Spleen (tissue), 11 donors: Measurements from ENCODE around the gene DNAJC16. TPM values are rescaled to one million over a fixed set of nuclear protein-coding genes. Genes with fewer than 3 reads are reported as not detected.

Experiments
- DNase-seq: peaks from one replicate; pipeline ENCODE4 v3.0.0-alpha.2; 2020
- H3K27ac ChIP-seq, 8 donors: fragments of 200-600 bp; sonication (generic) in 7 of 8; 1 replicate in 4 of 8; 2 replicates in 4 of 8; pipeline versions ENCODE4 v1.5.0 to v1.8.0; 2016 to 2021; ENCODE audit warnings: inconsistent platforms in 4 of 8, mild to moderate bottlenecking in 4 of 8, moderate library complexity in 1 of 8
- H3K27me3 ChIP-seq, 7 donors: fragments of 200-600 bp; sonication (generic) in 6 of 7; replicated peaks in 1 of 7; 1 replicate in 4 of 7; 2 replicates in 3 of 7; pipeline versions ENCODE4 v1.5.0 to v1.8.0; 2016 to 2021; ENCODE audit warnings: inconsistent platforms in 3 of 7, mild to moderate bottlenecking in 1 of 7
- H3K36me3 ChIP-seq, 6 donors: fragments of 200-600 bp; sonication (generic) in 5 of 6; 1 replicate in 4 of 6; 2 replicates in 2 of 6; pipeline versions ENCODE4 v1.5.0 to v1.8.0; 2016 to 2021; ENCODE audit warnings: inconsistent platforms in 2 of 6
- H3K4me1 ChIP-seq, 6 donors: fragments of 200-600 bp; sonication (generic) in 5 of 6; 1 replicate in 3 of 6; 2 replicates in 3 of 6; pipeline versions ENCODE4 v1.5.0 to v1.8.0; 2016 to 2021; ENCODE audit warnings: inconsistent platforms in 3 of 6
- H3K4me3 ChIP-seq, 8 donors: fragments of 200-600 bp; sonication (generic) in 7 of 8; 1 replicate in 4 of 8; 2 replicates in 4 of 8; pipeline versions ENCODE4 v1.5.0 to v1.8.0; 2016 to 2021; ENCODE audit warnings: inconsistent platforms in 4 of 8, mild to moderate bottlenecking in 4 of 8, moderate library complexity in 2 of 8
- H3K9me3 ChIP-seq, 8 donors: fragments of 200-600 bp; sonication (generic) in 7 of 8; 1 replicate in 4 of 8; 2 replicates in 4 of 8; pipeline versions ENCODE4 v1.5.0 to v1.8.0; 2016 to 2021; ENCODE audit warnings: inconsistent platforms in 4 of 8
- POLR2A ChIP-seq, 3 donors: fragments of 450-650 bp; IDR thresholded peaks; one replicate each; pipeline ENCODE4 v1.5.1; 2017; ENCODE audit warnings: antibody characterized with exemption in 3 of 3, mild to moderate bottlenecking in 1 of 3
- POLR2AphosphoS5 ChIP-seq, 3 donors: sonication (generic); formaldehyde crosslinking; IDR thresholded peaks; one replicate each; pipeline ENCODE4 v1.5.1; 2017; ENCODE audit warnings: antibody characterized with exemption in 3 of 3
- WGBS, 5 donors: extraction: QIAGEN DNeasy Blood & Tissue Kit in 3 of 5; methylation state at CpG; one replicate each; pipeline versions ENCODE4 v1.1.5 to v1.1.7; 2013 to 2018; 5-methylcytosine and 5-hydroxymethylcytosine counted together
- intact Hi-C: fragments of 100-400 bp; cut with DNase I; formaldehyde crosslinking; loops from one replicate; pipeline ENCODE4 v1.15.0; 2023; ENCODE audit warnings: low total_unique reads
- polyA plus RNA-seq, 3 donors: library from polyadenylated mRNA; stranded (reverse); fragments of 200-250 nt; gene quantifications; one replicate each; pipeline ENCODE4 v1.2.1, GENCODE V29; 2013
- total RNA-seq, 7 donors: library from RNA; depleted of rRNA in 3 of 7; stranded (reverse); fragments of >200 nt in 3 of 7; fragmentation: NEBNext Ultra II Directional in 4 of 7; extraction: Animal tissue kit (Norgen Biotek cat#: 25700) in 4 of 7; gene quantifications; one replicate each; pipeline versions ENCODE4 v1.1.0 to v1.2.1, GENCODE V29; 2016 to 2021
- TF ChIP-seq, protein P1 (sequence below), 11 experiments: fragments of 200-600 bp in 7 of 11; fragments of 450-650 bp in 4 of 11; sonication (generic) in 4 of 11; IDR thresholded peaks in 8 of 11; conservative IDR thresholded peaks in 3 of 11; 1 replicate in 7 of 11; 2 replicates in 4 of 11; pipeline versions ENCODE4 v1.4.0 to v1.8.0; 2016 to 2021; ENCODE audit warnings: antibody characterized with exemption in 11 of 11, inconsistent platforms in 4 of 11, mild to moderate bottlenecking in 1 of 11
- donor health status: healthy with polysubstance abuse.
- donor health status: DM: no; HTN: no; CAD: no; lungs with moderate emphysema.
- donor health status: DM: no; HTN: no; CAD: no.
- donor health status: Bipolar disorder and iron deficiency.
- donor health status: healthy.
- donor health status: DM: no; HTN: no; CAD: no.
- donor health status: DM: yes; HTN: yes; CAD: no.

DNAJC16 gene
- total and polyA plus RNA-seq, 10 donors = 3.7 to 23.0 (median 18.0) TPM

GRCh38 chr1:15574741-15575140 lies 48.1 kb downstream of the DNAJC16 start:
- H3K9me3 ChIP-seq = no peaks in the 10 kb centered on the region
- H3K27me3 ChIP-seq = no peaks in the 10 kb centered on the region
- no peak for DNase-seq
- WGBS, 5 donors = 86 to 96% (median 93%) methylated on average over 6 of the region's 6 CpGs
- H3K4me1 ChIP-seq = peaks cover 0 to 54% (median 26%) of the 10 kb centered on the region in 6 donors
- no peak for TF ChIP-seq POLR2A (IDR thresholded peaks at IDR 0.05)
- intact Hi-C loops = no loop called here
- H3K36me3 ChIP-seq = peaks cover 0 to 35% (median 10%) of the 10 kb centered on the region in 6 donors
- no peak overlapping the region for H3K4me3 ChIP-seq
- H3K27ac ChIP-seq = no peak overlapping the region

- H3K4me1 ChIP-seq = peaks cover 0 to 59% (median 33%) of the 10 kb centered on the region in 6 donors
- no peak for DNase-seq
- intact Hi-C loops = no loop called here
- no peak for TF ChIP-seq POLR2AphosphoS5 (IDR thresholded peaks at IDR 0.05)
- TF ChIP-seq POLR2A (IDR thresholded peaks at IDR 0.05) = no peak
- TF ChIP-seq, protein P1, sequence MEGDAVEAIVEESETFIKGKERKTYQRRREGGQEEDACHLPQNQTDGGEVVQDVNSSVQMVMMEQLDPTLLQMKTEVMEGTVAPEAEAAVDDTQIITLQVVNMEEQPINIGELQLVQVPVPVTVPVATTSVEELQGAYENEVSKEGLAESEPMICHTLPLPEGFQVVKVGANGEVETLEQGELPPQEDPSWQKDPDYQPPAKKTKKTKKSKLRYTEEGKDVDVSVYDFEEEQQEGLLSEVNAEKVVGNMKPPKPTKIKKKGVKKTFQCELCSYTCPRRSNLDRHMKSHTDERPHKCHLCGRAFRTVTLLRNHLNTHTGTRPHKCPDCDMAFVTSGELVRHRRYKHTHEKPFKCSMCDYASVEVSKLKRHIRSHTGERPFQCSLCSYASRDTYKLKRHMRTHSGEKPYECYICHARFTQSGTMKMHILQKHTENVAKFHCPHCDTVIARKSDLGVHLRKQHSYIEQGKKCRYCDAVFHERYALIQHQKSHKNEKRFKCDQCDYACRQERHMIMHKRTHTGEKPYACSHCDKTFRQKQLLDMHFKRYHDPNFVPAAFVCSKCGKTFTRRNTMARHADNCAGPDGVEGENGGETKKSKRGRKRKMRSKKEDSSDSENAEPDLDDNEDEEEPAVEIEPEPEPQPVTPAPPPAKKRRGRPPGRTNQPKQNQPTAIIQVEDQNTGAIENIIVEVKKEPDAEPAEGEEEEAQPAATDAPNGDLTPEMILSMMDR (IDR thresholded peaks at IDR 0.05 in 8 of 11, conservative IDR thresholded peaks at IDR 0.05 in 3 of 11) = no peak
- H3K36me3 ChIP-seq = peaks cover 0 to 26% (median 6%) of the 10 kb centered on the region in 6 donors
- no peak overlapping the region for H3K4me3 ChIP-seq
- no peaks in the 10 kb centered on the region for H3K9me3 ChIP-seq
- H3K27ac ChIP-seq = no peak overlapping the region
- 94 to 96% (median 95%) methylated on average over 7 of the region's 7 CpGs for WGBS, 5 donors
- no peaks in the 10 kb centered on the region for H3K27me3 ChIP-seq
These were observed 49.0 kb downstream of the DNAJC16 start for GRCh38 chr1:15575549-15576150.

DNA sequence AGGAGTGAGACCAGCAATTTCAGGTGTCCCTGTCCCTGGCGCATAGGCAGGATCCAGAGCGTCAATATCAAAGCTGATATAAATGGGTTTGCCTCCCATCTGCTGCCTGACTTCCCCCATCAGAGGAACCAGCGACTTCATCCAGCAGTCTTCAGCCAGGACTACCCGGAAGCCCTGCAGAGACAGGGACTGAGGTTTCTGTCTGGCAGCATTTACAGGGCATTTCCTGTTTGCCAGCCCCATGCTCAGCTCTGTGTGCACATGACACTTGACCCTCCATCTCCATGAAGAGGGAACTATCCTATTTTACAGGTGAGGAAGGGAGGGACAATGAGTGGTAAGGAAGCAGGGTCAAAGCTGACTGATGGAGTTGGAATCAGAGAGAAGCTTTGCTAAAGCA lies 51.0 kb downstream of the DNAJC16 start:
- Histone ChIP-seq H3K9me3 (no peaks in the 10 kb centered on the region), H3K27me3 (no peaks in the 10 kb centered on the region), H3K27ac (peak overlapping the region in 2 of 8 donors; percentile 84 to 89), H3K36me3 (peaks cover 0 to 12% (median 6%) of the 10 kb centered on the region in 6 donors), H3K4me1 (peaks cover 0 to 42% (median 27%) of the 10 kb centered on the region in 6 donors), H3K4me3 (no peak overlapping the region)
- intact Hi-C loops = no loop called here
- WGBS, 5 donors = 46 to 88% (median 69%) methylated on average over 4 of the region's 4 CpGs
- DNase-seq = no peak
- no peak for TF ChIP-seq POLR2A (IDR thresholded peaks at IDR 0.05)
- TF ChIP-seq POLR2AphosphoS5 (IDR thresholded peaks at IDR 0.05) = no peak
- TF ChIP-seq, protein P1 (IDR thresholded peaks at IDR 0.05 in 8 of 11, conservative IDR thresholded peaks at IDR 0.05 in 3 of 11) = no peak

- TF ChIP-seq POLR2AphosphoS5 (IDR thresholded peaks at IDR 0.05) (peak in 2 of 3 donors; percentile 59 to 63), POLR2A (IDR thresholded peaks at IDR 0.05) (peak in 1 of 3 donors; percentile 20)
- TF ChIP-seq, protein P1 (IDR thresholded peaks at IDR 0.05 in 8 of 11, conservative IDR thresholded peaks at IDR 0.05 in 3 of 11) = no peak
- Histone ChIP-seq H3K9me3 (no peaks in the 10 kb centered on the region), H3K4me3 (no peak overlapping the region), H3K36me3 (peaks cover 0 to 12% (median 6%) of the 10 kb centered on the region in 6 donors), H3K4me1 (peaks cover 0 to 46% (median 32%) of the 10 kb centered on the region in 6 donors), H3K27ac (peak overlapping the region; percentile 60 to 89 (median 84)), H3K27me3 (no peaks in the 10 kb centered on the region)
- DNase-seq = peak; percentile 82
- 59 to 79% (median 68%) methylated on average over 6 to 16 of the region's 16 CpGs for WGBS, 5 donors
- intact Hi-C loops = no loop called here
These were observed 52.5 kb downstream of the DNAJC16 start for GRCh38 chr1:15578921-15579682.
